K562 (cell line): ENCODE results near the gene CAMK2B. TPM values are rescaled to one million over a fixed set of nuclear protein-coding genes. Genes with fewer than 3 reads are reported as not detected.
A peak's percentile ranks its signal among the peaks of the same experiment; 100 is the strongest.

Experiments used
- ATAC-seq: fragments of 200-7000 bp; cut with Tn5 transposase; 3 replicates; pipeline ENCODE4 v1.9.1; 2020; ENCODE audit warnings: moderate library complexity
- BruUV-seq: library from RNA; stranded (reverse); fragments of 400-500 nt; replicated peaks from 2 replicates; lab custom pipeline; 2021; lab: Mats Ljungman, UMichigan
- CTCF ChIA-PET: fragments of 300-600 bp; formaldehyde crosslinking; extraction: SDS; loops from one replicate; lab custom pipeline; 2021; ENCODE audit warnings: low intra/inter-chr PET ratio; lab: Yijun Ruan, JAX
- POLR2A ChIA-PET: fragments of 300-600, 350-650 bp; sonication (Branson Sonifier 250); formaldehyde crosslinking; extraction: SDS; loops from one replicate; lab custom pipeline; 2021; ENCODE audit warnings: antibody characterized with exemption, inconsistent platforms; lab: Yijun Ruan, JAX
- DNase-seq, 4 experiments: peaks; one replicate each; pipeline versions ENCODE4 v3.0.0 to v3.0.0-alpha.2; 2011 to 2018; ENCODE audit warnings: low spot score in 3 of 4, mixed read lengths in 3 of 4; ENCODE audit errors: extremely low read depth in 1 of 4
- FAIRE-seq: peaks from 2 replicates; lab custom pipeline; 2011; peaks lifted over from hg19 to GRCh38; lab: Jason Lieb, UNC
- H2AFZ ChIP-seq: 2 replicates; pipeline ENCODE4 v1.6.0; 2011; ENCODE audit warnings: low read depth, low read length, control low read depth, inconsistent platforms
- H3K27ac ChIP-seq: fragments of 200-600 bp; 3 replicates; pipeline ENCODE4 v1.8.0; 2011; ENCODE audit warnings: low read depth, mild to moderate bottlenecking, control low read depth, inconsistent platforms, low read length, moderate library complexity, mixed read lengths; ENCODE audit errors: extremely low read depth
- H3K27me3 ChIP-seq, 2 experiments: fragments of 300-600 bp in 1 of 2; 2 replicates in 1 of 2; 3 replicates in 1 of 2; pipeline versions ENCODE4 v1.6.0 to v1.8.0; 2011; ENCODE audit warnings: inconsistent platforms in 2 of 2, low read length in 2 of 2, mild to moderate bottlenecking in 1 of 2, mixed read lengths in 1 of 2, moderate library complexity in 1 of 2; ENCODE audit not compliant: control insufficient read depth in 2 of 2, insufficient read depth in 2 of 2
- H3K36me3 ChIP-seq: fragments of 300-600 bp; 3 replicates; pipeline ENCODE4 v1.8.0; 2011; ENCODE audit warnings: mild to moderate bottlenecking, low read length, inconsistent platforms; ENCODE audit not compliant: control insufficient read depth, insufficient read depth
- H3K4me1 ChIP-seq, 2 experiments: fragments of 200-600 bp in 1 of 2; replicated peaks in 1 of 2; 2 replicates in 1 of 2; 3 replicates in 1 of 2; pipeline versions ENCODE4 v1.5.1 to v1.8.0; 2011; ENCODE audit warnings: inconsistent platforms in 2 of 2, low read length in 2 of 2, mild to moderate bottlenecking in 1 of 2, mixed read lengths in 1 of 2, moderate library complexity in 1 of 2; ENCODE audit not compliant: control insufficient read depth in 2 of 2, insufficient read depth in 2 of 2
- H3K4me2 ChIP-seq: 2 replicates; pipeline ENCODE4 v1.6.1; 2011; ENCODE audit warnings: low read length, control low read depth, inconsistent platforms, mixed read lengths; ENCODE audit not compliant: insufficient read depth
- H3K4me3 ChIP-seq: fragments of 200-600 bp; sonication (generic), shearing (Covaris generic); 2 replicates; pipeline ENCODE4 v1.5.1; 2016; ENCODE audit warnings: control low read depth, inconsistent platforms
- H3K79me2 ChIP-seq: fragments of 200-600 bp; 3 replicates; pipeline ENCODE4 v1.8.0; 2011; ENCODE audit warnings: low read length, inconsistent platforms; ENCODE audit not compliant: control insufficient read depth, insufficient read depth
- H3K9ac ChIP-seq, 2 experiments: 2 replicates each; pipeline versions ENCODE4 v1.6.0 to v1.6.1; 2011; ENCODE audit warnings: low read depth in 2 of 2, low read length in 2 of 2, control low read depth in 1 of 2, inconsistent platforms in 1 of 2, mild to moderate bottlenecking in 1 of 2, mixed read lengths in 1 of 2; ENCODE audit not compliant: insufficient read depth in 1 of 2
- H3K9me1 ChIP-seq: one replicate; pipeline ENCODE4 v1.6.0; 2011; ENCODE audit warnings: inconsistent platforms, mild to moderate bottlenecking, low read length, moderate library complexity; ENCODE audit not compliant: control insufficient read depth, insufficient read depth
- H3K9me3 ChIP-seq: replicated peaks from 2 replicates; pipeline ENCODE4 v1.5.1; 2011; ENCODE audit warnings: low read depth, low read length, inconsistent platforms; ENCODE audit not compliant: control insufficient read depth, insufficient read depth
- H4K20me1 ChIP-seq: replicated peaks from 2 replicates; pipeline ENCODE4 v1.6.1; 2011; ENCODE audit warnings: low read length, inconsistent platforms, mixed read lengths; ENCODE audit not compliant: control insufficient read depth, insufficient read depth
- FOXA3 ChIP-seq, 2 experiments: fragments of 450-650 bp in 1 of 2; sonication (generic) in 1 of 2; formaldehyde crosslinking; IDR thresholded peaks in 1 of 2; conservative IDR thresholded peaks in 1 of 2; 2 replicates each; pipeline versions ENCODE4 v1.4.0 to v1.8.0; 2020 to 2022; ENCODE audit warnings: mild to moderate bottlenecking in 2 of 2, missing genetic modification reagents in 1 of 2
- NEUROD1 ChIP-seq: fragments of 150-350 bp; IDR thresholded peaks from 2 replicates; pipeline ENCODE4 v1.6.1; 2014; ENCODE audit warnings: borderline replicate concordance, low read length, low read depth; ENCODE audit not compliant: partially characterized antibody
- TBL1XR1 ChIP-seq, 2 experiments: IDR thresholded peaks; 2 replicates each; pipeline ENCODE4 v1.6.1; 2012; ENCODE audit warnings: improper control_type of control experiment in 2 of 2, low read length in 2 of 2, mild to moderate bottlenecking in 1 of 2
- WGBS: fragments of 100-300 bp; shearing (Covaris generic); methylation state at CpG from one replicate; pipeline ENCODE4 v1.1.6; 2016; ENCODE audit warnings: low coverage, mixed read lengths; ENCODE audit not compliant: insufficient coverage; ENCODE audit errors: missing lambda C conversion rate; 5-methylcytosine and 5-hydroxymethylcytosine counted together
- in situ Hi-C: fragments of 300-500 bp; cut with MboI; formaldehyde crosslinking; loops from 4 replicates; pipeline ENCODE4 v1.15.0; 2018; ENCODE audit warnings: inconsistent platforms, mixed read lengths
- intact Hi-C: fragments of 100-400 bp; cut with micrococcal nuclease; formaldehyde crosslinking; loops from 2 replicates; pipeline ENCODE4 v1.14.2; 2022
- polyA plus RNA-seq, 8 experiments: library from polyadenylated mRNA; depleted of rRNA in 4 of 8; stranded (reverse) in 5 of 8; unstranded in 3 of 8; fragments of >200 nt; fragmentation: Nextera tagmentation in 2 of 8; fragmentation: Illumina TruSeq in 1 of 8; extraction: Ambion mirVana in 2 of 8; extraction: Trizol in 1 of 8; gene quantifications; 2 replicates each; pipeline versions ENCODE4 v1.2.1 to v1.2.3, GENCODE V29; 2011 to 2014; ENCODE audit warnings: inconsistent platforms in 1 of 8, missing spikeins in 1 of 8
- total RNA-seq, 7 experiments: library from RNA; depleted of rRNA in 6 of 7; stranded (reverse); fragments of >200 nt in 6 of 7; fragmentation: Illumina TruSeq in 2 of 7; extraction: Trizol in 2 of 7; gene quantifications; 2 replicates each; pipeline versions ENCODE4 v1.2.1 to v1.2.3, GENCODE V29; 2011 to 2021; ENCODE audit warnings: low replicate concordance in 1 of 7
- TF ChIP-seq, protein P1 (sequence below): IDR thresholded peaks from 2 replicates; pipeline ENCODE4 v1.6.1; 2012; ENCODE audit warnings: low read depth, low read length, improper control_type of control experiment, borderline replicate concordance

Gene CAMK2B
- total and polyA plus RNA-seq, 9 of the 15 experiments (the other 6 are each of a cell fraction or from before 2014, with no cell fraction given), result 0.04 to 0.09 (median 0.05) TPM; not detected in 4

- TF ChIP-seq, protein P1, sequence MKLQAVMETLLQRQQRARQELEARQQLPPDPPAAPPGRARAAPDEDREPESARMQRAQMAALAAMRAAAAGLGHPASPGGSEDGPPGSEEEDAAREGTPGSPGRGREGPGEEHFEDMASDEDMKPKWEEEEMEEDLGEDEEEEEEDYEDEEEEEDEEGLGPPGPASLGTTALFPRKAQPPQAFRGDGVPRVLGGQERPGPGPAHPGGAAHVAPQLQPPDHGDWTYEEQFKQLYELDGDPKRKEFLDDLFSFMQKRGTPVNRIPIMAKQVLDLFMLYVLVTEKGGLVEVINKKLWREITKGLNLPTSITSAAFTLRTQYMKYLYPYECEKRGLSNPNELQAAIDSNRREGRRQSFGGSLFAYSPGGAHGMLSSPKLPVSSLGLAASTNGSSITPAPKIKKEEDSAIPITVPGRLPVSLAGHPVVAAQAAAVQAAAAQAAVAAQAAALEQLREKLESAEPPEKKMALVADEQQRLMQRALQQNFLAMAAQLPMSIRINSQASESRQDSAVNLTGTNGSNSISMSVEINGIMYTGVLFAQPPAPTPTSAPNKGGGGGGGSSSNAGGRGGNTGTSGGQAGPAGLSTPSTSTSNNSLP, result no peak
- no peak for TF ChIP-seq TBL1XR1 (IDR thresholded peaks at IDR 0.05; ENCODE audit: low read length in 2 of 2)
- no peak for TF ChIP-seq NEUROD1
- TF ChIP-seq FOXA3 (CRISPR knock-in tag; conservative IDR thresholded peaks at IDR 0.05 in 1 of 2, IDR thresholded peaks at IDR 0.05 in 1 of 2), result no peak
- DNase-seq, result peak in 2 of 4 experiments; percentile 4 to 6
- CTCF ChIA-PET, result no interaction called here
- Histone ChIP-seq H3K4me3 (no peak overlapping the region), H3K36me3 (no peaks in the 10 kb centered on the region), H3K4me1 (peaks cover 0 to 3% of the 10 kb centered on the region in 2 experiments; a peak in 2 of 5 replicates), H3K27ac (no peak overlapping the region), H3K4me2 (no peak overlapping the region), H3K27me3 (peaks cover 0 to 11% of the 10 kb centered on the region in 2 experiments; a peak in 2 of 5 replicates), H4K20me1 (no peaks in the 10 kb centered on the region), H3K9me1 (peaks cover 5% of the 10 kb centered on the region), H3K9ac (no peak overlapping the region), H3K79me2 (no peaks in the 10 kb centered on the region), H2AFZ (no peak overlapping the region), H3K9me3 (no peaks in the 10 kb centered on the region)
- ATAC-seq, result no peak
- intact Hi-C loops (loop anchor here (5.0 to 10.0 kb wide), 2 partner anchors 101 to 132 kb away; no protein-coding TSS in a partner anchor), in situ Hi-C loops (no loop called here)
- POLR2A ChIA-PET, result interaction anchor here (0.6 kb wide), 1 partner anchor 89 kb away, joined by 3 read pairs; no protein-coding TSS in a partner anchor
- no TSS peak for BruUV-seq
- under 1% methylated on average over 12 of the region's 12 CpGs for WGBS
- no peak for FAIRE-seq
Measured at GRCh38 chr7:44374007-44374763, 48.8 kb upstream of the CAMK2B start.
